Peyer's patch (tissue), 4 donors: ENCODE data around the gene OSCP1.

Experiments used
- CTCF ChIP-seq, 6 experiments: fragments of 450-650 bp in 4 of 6; fragments of 200-600 bp in 2 of 6; sonication (generic) in 1 of 6; IDR thresholded peaks; one replicate each; pipeline ENCODE4 v1.5.1; 2017 to 2019; ENCODE audit warnings: antibody characterized with exemption in 6 of 6, mild to moderate bottlenecking in 3 of 6, moderate library complexity in 1 of 6
- POLR2A ChIP-seq, 2 donors: fragments of 450-650 bp; IDR thresholded peaks; one replicate each; pipeline ENCODE4 v1.5.1; 2017; ENCODE audit warnings: antibody characterized with exemption in 2 of 2, mild to moderate bottlenecking in 2 of 2, moderate library complexity in 2 of 2

DNA sequence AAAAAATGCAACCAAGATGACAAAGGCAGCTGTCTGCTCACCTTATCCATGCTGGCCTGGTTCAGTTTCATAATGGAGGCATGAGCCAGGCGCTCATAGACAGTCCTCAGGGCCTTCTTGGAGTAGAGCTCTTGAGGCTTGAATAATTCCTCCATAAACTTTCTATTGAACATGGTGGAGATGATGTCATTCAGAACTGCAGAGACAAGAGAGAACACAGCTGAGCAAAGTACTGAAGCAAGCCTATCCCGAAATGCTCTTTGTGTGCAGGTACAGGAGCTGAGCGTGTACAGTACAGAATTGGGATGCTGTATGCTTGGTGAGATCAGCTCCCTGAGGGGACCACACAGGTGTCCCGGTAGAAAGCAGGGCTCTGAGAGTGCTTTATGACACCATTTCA, 11.5 kb downstream of the OSCP1 start:
- no peak for TF ChIP-seq CTCF (IDR thresholded peaks at IDR 0.05)
- TF ChIP-seq POLR2A (IDR thresholded peaks at IDR 0.05): no peak
